T-helper 1 cell treated with Interleukin-12 subunit alpha and Interleukin-12 subunit beta and Interleukin-4 antibody, amounts not matched to agents 30 ng/mL and 1 ng/mL, for 36 hours (primary cell): ENCODE results near the gene ZDHHC16. TPM values are rescaled to one million over a fixed set of nuclear protein-coding genes. Genes with fewer than 3 reads are reported as not detected.
"Not testable (repeated sequence)": the region's sequence is repeated elsewhere in the genome, so short reads cannot be mapped to it uniquely, and the experiment has no call there.

Experiments
- intact Hi-C: fragments of 100-400 bp; cut with micrococcal nuclease; formaldehyde crosslinking; loops from one replicate; pipeline ENCODE4 v1.15.1; 2024
- total RNA-seq: library from RNA; stranded (reverse); gene quantifications from 2 replicates; pipeline ENCODE4 v1.2.3, GENCODE V29; 2022

ZDHHC16 gene
- total RNA-seq, 1 donor from 2014 or later: 47.0 TPM

DNA sequence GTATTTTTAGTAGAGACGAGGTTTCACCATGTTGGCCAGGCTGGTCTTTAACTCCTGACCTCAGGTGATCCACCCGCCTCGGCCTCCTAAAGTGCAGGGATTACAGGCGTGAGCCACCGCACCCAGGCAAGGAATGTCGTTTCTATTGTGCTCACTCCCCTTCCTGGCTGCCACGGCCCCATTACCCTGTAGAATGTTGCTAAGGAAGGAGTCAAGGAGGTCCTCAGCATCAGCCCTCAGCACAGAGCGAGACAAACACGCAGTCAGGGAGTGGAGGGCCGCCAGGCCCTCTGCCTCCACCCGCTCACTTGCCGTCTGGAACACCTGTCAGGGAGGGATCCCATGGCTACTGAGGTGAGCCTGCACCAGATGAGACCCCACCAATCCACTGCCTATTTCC is 22.8 kb downstream of the ZDHHC16 start:
- intact Hi-C loops: not testable (repeated sequence)

GRCh38 chr10:97474918-97475317 is 28.9 kb downstream of the ZDHHC16 start:
- intact Hi-C loops: no loop called here

DNA sequence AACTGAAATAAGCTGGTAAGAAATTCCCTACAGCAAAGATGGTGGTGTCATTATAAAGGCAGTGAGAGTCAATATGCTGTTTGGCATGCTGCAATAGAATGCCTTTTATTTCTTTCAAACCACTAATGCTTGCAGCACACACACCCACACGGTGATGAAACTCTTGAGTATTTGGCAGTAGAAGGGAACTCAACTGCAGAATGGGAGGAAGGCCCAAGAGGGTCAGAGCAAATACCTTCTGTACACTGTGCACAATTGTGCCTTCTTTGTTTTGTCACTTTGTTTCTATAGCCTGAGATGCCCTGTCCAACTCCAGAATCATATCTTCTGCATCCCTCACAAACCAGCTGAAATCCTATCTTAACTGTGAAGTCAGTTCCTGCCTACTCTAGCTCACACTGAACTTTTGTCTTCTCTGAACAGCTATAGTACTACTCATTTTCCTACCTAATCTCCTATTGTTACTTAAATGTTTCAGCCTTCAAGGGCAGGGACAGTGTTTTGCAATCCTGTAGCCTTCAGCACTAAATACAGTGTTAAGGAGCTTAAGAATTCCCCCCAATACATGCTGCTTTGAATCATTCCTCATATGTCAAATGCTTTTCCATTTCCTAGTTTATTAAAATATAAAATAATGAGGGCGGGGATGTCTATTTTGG is 30.1 kb downstream of the ZDHHC16 start:
- intact Hi-C loops: no loop called here

- intact Hi-C loops: not testable (repeated sequence)
These were observed 33.4 kb downstream of the ZDHHC16 start for GRCh38 chr10:97479410-97479809.

- intact Hi-C loops: no loop called here
These were observed 34.0 kb downstream of the ZDHHC16 start for GRCh38 chr10:97479939-97480338.

DNA sequence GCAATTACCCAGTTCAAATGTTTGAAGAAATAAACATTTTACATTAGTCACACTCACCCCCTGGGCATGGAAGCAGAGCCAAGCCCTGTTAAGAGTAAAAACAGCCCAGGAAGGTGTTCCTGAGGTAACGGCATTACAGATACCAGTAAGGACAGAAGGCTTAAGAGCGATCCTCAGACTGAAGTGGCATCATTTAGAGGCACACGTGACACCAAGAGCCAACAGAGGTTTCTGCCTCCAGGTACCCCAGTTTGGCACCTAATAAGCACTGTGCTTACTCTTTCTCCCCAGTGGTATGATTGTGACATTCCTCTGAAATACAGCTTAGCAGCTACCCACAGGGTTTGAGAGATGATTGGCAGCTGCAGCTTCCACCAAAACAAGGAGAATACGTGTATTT is 35.1 kb downstream of the ZDHHC16 start:
- intact Hi-C loops: no loop called here

DNA sequence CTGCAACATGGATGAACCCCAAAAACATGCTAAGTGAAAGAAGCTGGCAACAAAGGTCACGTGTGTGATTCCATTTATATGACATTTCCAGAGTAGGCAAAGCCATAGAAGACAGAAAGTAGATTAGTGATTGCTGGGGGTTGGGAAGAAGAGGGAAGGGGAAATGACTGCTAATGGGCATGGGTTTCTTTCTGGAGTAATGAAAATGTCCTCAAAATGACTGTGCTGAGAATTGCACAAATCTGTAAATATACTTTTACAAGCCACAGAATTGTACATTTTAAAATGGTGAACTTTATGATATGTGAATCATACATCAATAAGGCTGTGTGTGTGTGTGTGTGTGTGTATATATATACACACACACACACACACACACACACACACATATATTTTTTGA is 36.4 kb downstream of the ZDHHC16 start:
- intact Hi-C loops: no loop called here

GRCh38 chr10:97483506-97483905 is 37.5 kb downstream of the ZDHHC16 start:
- intact Hi-C loops: no loop called here

GRCh38 chr10:97483921-97484320 is 37.9 kb downstream of the ZDHHC16 start:
- intact Hi-C loops: no loop called here

GRCh38 chr10:97485647-97486281 is 39.8 kb downstream of the ZDHHC16 start:
- intact Hi-C loops: no loop called here

DNA sequence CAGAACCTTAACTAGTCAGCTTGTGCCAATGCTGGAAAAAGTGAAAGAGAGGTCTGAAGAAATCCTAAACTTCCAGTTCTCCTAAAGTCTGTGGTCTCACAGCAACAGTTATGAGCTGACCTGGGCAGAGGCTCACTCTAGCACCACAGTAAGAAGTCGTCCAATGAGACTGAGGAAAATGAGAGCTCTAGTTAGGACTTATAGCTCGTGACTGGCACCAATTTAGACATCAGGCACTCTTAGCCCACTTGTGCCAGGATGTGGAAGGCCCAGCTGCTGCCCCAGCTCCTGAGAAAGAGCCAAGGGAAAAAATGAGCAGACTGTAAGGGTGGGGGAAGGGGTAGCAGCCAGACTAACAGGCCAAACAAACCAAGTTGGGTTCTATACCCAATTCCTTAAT is 44.6 kb downstream of the ZDHHC16 start:
- intact Hi-C loops: no loop called here

DNA sequence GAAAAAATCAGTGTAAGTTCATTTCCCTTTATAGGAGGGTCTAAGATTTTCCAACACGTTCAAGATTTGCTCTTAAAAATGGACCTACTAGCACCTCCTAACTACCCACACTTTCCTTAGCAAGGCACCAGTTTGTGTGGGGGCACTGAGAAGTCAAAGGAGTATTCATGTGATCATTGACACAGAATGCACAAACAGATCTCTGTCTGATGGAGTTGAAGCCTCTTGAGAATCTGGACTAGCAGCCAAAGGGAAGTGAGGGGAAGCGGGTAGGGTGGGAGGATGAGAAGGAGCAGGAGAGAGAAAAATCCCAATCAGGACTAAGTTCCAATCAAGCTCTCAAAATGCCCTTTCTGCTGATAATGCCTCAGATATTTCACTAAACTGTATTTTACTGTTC is 48.2 kb downstream of the ZDHHC16 start:
- intact Hi-C loops: no loop called here

GRCh38 chr10:97494863-97495506 is 49.0 kb downstream of the ZDHHC16 start:
- intact Hi-C loops: loop anchor here (5.0 kb wide), 3 partner anchors 663 to 1937 kb away; partner anchors contain the start of genes GOT1, LCOR and TM9SF3

- intact Hi-C loops: loop anchor here (1.0 to 5.0 kb wide), 16 partner anchors 34 to 1935 kb away; partner anchors contain the start of genes ARHGAP19, AVPI1, EXOSC1 and FRAT1
These were observed 51.6 kb downstream of the ZDHHC16 start for GRCh38 chr10:97497572-97498075.

DNA sequence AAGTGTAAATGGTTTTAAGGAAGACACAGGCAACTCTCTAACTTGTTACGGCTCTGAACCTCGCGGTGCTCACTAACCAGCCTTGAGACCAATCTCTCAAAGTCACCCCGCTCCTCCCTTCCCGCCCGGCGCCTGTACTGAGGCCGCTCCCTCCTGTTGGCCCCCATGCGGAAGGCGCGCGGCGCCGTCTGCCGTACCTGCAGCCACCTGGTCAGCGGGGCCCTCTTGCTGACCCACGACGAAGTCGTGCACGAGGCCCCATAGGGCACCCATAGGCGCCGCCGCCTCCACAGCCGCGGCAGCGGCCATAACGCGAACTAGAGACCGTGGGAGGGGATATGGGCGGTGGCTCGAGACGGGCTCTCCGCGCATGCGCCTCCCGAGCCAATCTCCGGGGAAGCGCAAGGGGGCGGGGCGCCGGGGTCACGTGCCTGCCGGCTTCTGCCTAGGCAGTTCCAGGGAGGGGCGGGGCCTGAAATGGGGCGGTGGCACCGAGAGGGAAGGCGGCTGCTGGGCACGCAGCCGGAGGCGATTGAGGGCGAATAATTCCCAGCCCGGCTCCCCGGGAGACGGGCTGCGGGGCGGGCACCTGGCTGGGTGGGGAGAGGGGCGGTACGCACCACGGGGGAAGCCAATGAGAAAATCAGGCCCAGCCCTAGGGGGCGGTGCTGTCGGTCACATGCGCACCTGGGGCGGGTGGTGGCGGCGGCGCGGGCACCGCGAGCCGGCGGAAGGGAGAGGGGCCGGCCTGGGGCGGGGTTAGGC is 52.3 kb downstream of the ZDHHC16 start, which contains the start of gene MMS19:
MMS19 (minus strand) TSS at position 347 of the 765 bp plus-strand sequence; CDS start at position 309, 38 bp downstream.
- intact Hi-C loops: loop anchor here (1.0 to 5.0 kb wide), 15 partner anchors 35 to 1934 kb away; partner anchors contain the start of genes ARHGAP19, AVPI1, EXOSC1 and FRAT1

DNA sequence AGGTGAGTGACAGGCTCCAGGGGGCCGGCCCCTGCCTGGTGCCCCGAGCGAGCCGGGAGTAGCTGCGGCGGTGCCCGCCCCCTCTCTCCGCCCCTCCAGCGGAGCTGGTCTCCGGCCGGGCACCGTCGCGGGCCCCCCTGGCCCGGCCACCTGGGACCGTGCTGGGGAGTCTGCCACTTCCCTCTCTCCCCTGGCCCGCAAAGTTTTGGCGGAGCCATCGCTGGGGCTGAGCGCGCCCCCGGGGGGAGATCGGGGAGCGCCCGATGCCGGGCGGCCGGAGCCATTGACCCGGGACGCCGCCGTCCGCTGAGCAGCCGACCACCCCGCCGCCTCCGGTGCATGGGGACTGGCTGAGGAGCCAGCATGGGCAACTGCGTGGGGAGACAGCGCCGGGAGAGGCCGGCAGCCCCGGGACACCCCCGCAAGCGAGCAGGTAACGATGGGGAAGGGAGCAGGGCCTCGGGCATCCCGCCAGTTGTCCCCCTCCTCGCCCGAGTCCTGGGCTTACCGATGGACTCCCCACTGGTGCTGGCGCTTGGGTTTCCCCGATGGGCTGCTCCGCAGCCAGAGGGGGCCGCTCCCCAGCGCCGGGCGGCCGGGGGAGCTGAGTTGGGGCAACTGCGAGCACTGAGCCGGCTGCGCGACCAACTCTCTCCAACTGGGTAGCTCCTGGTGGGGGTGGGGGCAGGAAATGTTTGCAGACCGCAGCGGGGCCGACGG is 53.0 kb downstream of the ZDHHC16 start, which contains the start of gene UBTD1:
UBTD1 (plus strand) TSS at position 84 of the 720 bp plus-strand sequence; CDS start at position 364, 280 bp downstream.
- intact Hi-C loops: loop anchor here (1.0 to 5.0 kb wide), 15 partner anchors 36 to 1933 kb away; partner anchors contain the start of genes ARHGAP19, AVPI1, EXOSC1 and FRAT1

DNA sequence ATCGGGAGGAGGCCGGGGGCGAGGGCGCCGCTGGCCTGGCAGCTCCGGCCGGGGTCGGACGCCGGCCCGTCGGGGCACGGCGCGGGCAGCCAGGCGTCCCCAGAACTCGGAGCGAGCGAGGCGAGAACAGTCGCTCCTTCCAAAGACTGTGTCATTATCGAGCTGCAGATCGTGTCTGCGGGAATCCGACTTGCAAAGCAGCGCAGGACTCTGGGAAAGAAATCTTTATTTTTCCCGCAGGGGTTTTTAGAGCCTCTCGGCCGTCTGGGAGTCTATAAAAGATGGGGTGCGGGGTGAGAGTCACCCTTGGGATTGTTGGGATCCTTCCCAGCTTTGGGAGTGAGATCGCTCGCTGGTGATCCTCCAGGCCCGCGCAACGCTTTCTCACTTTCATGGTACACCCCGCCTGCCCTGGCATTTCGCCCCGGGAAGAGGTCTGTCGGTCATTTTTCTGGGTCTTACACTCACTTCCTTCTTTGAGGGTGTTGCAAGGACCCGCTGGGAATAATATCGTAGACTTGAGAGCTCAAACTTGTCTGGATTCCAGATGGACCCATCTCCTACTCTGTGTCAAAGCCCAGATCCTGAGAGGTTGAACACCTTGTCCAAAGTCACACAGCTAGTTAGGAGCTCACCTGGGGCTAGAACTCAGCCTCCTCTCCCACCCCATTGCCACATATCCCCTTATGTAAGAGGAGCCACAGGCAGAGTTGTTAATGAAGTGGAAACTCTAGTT is 53.8 kb downstream of the ZDHHC16 start:
- intact Hi-C loops: loop anchor here (5.0 kb wide), 3 partner anchors 667 to 1933 kb away; partner anchors contain the start of genes GOT1, LCOR and TM9SF3

- intact Hi-C loops: no loop called here
These were observed 54.3 kb downstream of the ZDHHC16 start for GRCh38 chr10:97500297-97500575.

DNA sequence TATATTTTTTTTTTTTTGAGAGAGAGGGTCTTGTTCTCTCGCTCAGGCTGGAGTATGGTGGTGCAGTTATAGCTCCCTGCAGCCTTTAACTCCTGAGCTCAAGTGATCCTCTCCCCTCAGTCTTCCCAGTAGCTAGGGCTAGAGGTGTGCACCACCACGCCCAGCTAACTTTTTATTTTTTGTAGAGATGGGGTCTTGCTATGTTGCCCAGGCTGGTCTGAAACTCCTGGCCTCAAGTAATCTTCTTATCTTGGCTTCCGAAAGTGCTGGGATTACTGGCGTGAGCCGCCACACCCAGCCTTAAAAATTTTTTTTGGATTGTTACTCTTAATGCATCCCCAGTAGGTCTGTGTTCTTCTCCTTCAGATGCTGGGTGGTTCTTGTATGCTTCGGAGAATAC is 56.9 kb downstream of the ZDHHC16 start:
- intact Hi-C loops: no loop called here

GRCh38 chr10:97503406-97503805 is 57.4 kb downstream of the ZDHHC16 start:
- intact Hi-C loops: no loop called here
